Amygdala (tissue), 56 donors: ENCODE measurements around the gene PSKH1.

Source experiments
- DNase-seq, 56 donors: peaks; one replicate each; lab custom pipeline; 2025; lab: John Stamatoyannopoulos, UW

PSKH1 gene

DNA sequence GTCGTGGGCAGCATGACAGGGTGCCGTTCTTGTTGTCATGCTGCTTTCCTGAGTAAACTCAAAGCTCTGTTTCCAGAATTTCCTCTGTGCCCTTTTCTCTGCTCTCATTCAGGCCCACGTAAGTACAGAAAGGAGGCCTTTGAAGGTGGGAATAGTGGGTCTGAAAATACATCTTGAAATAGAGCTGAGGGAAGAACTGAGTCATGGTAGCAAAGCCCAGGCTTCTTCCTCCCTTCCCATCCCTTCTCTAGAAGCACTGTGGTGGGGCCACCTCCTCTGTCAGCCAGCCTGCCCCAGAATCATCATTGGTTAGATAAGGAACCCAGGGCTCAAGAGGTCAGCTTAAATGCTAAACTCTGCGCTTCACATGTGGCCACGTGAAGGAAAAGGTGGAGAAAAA, 29.2 kb downstream of the PSKH1 start:
- peak in 1 of 56 donors; percentile 33 for DNase-seq

DNA sequence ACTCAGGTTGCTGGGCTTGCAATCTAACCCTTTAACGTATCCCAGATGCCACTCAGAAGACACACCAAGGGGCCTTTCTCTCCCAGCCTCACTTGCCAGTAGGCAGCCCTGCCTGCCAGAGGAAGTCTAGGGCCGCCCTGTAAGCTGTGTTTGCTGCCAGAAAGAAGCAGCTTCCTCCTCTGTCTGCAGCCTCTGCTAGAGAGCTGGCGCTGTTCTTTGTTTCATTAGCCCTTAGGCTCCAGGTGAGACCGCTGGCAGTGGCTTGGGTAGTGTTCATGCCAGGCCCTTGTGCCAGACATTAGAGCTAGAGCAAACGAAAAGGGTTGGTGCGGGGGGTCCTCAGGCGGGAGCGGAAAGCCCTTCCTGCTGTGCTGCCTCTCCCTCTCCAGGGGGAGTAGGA, 29.7 kb downstream of the PSKH1 start:
- DNase-seq = no peak

DNA sequence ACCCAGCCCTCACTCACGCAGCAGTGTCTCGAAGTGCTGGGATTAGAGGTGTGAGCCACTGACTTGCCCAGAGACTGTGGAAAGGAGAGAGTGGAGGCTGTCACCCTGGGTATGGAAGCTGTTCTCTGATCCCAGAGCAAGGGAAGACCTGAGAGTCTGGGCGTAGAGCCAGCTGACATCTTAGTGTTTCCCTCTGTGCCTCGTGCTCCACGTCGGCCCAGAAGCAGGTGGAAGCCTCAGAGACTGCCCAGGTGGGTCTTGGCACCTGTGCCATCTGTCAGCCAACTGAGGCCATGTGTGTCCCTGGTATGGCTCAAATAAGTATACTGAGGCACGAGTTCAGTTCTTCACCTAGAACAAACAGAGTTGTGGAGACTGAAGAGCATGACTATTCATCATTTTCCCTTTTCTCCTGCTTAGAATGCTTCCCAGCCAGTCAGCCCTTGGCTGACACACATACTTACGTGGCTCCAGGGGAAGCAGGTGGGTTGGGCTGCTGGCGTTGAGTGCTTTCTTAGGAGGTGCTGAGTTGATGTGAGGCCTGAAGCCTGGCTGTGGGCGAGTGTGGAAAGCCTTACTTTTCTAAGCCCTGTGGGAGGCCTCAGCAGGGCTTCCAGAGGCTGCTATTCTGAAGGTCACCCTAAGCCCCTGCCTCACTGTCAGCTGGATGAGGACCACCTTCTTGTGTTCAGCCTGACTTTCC, 30.5 kb downstream of the PSKH1 start:
- peak in 10 of 56 donors; percentile 19 to 52 (median 29) for DNase-seq

DNA sequence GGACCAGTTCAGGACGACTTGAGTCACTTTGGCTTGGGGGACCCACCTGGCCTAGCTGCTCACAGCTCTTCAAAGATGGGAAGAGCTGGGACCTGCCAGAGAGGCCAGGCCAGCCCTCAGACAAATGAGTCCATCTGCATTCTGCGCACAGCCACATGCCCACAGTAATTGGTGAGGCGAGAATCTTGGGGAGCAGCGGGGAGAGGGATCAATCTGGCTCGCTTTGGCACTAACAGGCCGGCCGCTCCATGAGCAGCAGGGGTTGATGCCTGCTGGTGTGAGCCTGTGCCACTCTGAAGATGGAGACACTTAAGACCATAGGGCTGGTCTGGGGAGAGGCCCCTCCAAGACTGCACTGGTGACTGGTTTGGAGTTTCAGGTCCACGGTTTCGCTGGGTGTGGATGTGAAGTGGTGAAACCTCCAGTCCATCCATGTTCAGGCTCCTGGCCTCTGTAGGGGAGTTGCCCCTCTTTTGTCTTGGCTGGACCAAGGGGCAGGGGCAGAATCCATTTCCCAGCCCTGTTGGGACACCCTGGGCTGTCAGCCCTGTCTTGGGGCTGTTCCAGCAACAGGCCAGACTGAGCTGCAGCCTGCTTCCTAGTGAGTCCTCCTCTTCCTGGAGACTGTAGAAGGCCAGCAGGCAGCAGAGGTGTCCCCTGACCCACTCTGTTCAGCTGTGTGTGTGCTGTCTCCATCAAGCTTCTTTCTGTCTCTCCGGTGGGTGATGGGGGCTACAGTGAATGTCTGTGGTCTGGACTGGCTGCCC, 31.3 kb downstream of the PSKH1 start:
- peak in 1 of 56 donors; percentile 13 for DNase-seq

DNA sequence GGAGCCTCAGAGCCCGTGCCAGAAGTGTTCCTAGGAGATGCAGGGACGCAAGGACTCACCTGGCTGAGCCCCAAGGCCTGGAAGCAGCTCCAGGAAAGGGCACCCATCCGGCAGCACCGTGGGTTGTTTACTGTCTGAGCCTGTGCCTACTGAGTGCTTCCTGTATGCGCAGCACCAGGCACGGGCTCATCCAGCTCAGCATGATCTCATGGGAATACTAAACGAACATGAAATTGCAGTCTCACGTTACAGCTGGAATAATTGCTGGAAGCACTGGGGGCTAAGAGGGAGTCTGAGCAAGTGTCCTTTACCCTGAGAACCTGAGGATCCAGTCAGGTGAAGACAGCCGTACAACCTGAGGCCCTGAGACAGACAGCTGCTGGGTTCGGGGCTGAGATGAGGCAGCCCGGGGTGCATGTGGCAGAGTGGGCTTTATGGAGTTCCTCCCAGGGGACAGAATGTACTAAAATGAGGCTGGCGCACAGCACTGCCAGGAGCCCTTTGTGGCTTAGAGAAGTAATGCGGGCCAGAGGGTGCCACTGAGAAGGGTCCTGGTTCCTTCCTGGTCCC, 33.2 kb downstream of the PSKH1 start:
- DNase-seq = peak in 31 of 56 donors; percentile 18 to 72 (median 42)

DNA sequence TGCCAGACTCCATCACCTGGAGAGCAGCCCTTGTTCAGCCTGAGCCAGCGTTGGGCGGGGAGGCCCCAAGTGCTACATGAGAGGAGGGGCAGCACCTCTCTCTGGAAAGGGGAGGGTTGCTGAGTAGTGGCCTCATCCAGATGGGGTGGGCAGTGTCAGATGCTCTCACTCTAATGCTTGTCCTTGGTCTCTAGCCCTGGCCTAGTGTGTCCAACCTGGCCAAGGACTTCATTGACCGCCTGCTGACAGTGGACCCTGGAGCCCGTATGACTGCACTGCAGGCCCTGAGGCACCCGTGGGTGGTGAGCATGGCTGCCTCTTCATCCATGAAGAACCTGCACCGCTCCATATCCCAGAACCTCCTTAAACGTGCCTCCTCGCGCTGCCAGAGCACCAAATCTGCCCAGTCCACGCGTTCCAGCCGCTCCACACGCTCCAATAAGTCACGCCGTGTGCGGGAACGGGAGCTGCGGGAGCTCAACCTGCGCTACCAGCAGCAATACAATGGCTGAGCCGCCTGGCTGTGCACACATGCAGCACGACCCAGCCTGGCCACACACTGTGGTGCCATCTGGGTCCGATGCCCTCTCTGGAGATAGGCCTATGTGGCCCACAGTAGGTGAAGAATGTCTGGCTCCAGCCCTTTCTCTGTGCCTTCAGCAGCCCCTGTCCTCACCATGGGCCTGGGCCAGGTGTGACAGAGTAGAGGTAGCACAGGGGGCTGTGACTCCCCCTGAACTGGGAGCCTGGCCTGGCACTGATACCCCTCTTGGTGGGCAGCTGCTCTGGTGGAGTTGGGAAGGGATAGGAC, 34.3 kb downstream of the PSKH1 start:
- DNase-seq = no peak

DNA sequence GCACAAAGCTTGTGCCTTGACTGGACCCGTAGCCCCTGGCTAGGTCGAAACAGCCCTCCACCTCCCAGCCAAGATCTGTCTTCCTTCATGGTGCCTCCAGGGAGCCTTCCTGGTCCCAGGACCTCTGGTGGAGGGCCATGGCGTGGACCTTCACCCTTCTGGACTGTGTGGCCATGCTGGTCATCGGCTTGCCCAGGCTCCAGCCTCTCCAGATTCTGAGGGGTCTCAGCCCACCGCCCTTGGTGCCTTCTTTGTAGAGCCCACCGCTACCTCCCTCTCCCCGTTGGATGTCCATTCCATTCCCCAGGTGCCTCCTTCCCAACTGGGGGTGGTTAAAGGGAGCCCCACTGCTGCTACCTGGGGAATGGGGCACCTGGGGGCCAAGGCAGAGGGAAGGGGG, 35.1 kb downstream of the PSKH1 start:
- no peak for DNase-seq

DNA sequence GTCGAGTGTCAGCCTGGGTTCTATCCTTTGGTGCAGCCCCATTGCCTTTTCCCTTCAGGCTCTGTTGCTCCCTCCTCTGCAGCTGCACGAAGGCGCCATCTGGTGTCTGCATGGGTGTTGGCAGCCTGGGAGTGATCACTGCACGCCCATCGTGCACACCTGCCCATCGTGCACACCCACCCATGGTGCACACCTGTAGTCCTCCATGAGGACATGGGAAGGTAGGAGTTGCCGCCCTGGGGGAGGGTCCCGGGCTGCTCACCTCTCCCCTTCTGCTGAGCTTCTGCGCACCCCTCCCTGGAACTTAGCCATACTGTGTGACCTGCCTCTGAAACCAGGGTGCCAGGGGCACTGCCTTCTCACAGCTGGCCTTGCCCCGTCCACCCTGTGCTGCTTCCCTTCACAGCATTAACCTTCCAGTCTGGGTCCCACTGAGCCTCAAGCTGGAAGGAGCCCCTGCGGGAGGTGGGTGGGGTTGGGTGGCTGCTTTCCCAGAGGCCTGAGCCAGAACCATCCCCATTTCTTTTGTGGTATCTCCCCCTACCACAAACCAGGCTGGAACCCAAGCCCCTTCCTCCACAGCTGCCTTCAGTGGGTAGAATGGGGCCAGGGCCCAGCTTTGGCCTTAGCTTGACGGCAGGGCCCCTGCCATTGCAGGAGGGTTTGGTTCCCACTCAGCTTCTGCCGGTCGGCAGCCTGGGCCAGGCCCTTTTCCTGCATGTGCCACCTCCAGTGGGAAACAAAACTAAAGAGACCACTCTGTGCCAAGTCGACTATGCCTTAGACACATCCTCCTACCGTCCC, 35.7 kb downstream of the PSKH1 start:
- DNase-seq = peak in 48 of 56 donors; percentile 13 to 83 (median 51)

DNA sequence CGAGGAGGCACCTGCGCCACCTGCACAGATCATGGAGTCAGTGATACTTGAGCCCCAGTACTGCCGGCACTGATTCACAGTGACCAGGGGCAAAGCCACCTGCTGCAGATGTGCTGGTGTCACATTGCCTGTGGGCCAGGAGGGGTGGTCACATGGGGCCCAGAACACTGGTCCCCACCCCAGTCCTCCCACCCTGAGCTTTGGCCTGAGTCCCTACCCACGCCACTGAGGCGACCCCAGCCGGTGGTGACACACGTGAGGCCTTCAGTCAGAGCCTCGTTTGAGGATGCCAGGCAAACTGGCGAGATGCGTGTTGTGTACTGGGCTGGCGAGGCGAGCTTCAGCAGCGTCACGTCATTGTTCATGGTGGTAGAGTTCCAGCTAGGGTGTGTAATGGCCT, 37.1 kb downstream of the PSKH1 start:
- DNase-seq = no peak

DNA sequence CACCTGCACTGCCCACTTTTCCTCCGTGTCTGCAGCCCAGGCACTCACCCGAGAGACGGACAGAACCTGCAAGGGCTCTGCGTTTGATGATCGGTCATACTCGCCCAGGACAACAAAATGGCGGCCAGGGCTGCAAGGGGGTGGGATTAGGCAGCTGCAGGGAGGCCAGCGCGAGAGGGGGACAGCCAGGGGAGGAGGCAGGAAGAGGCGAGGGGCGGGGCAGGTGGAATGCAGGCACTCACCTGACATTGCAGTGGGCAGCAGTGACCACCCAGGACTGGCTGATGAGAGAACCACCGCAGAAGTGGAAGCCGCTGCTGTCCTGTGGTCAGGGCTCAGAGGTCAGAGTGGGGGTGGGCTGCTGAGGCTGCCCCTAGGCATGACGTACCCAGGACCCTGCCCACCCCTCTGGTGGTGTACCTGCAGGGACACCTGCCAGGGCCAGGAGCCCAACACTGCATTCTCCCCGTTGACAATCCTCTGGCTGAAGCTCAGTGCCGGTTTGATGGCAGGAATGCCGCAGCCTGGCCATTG, 37.7 kb downstream of the PSKH1 start:
- DNase-seq = no peak

DNA sequence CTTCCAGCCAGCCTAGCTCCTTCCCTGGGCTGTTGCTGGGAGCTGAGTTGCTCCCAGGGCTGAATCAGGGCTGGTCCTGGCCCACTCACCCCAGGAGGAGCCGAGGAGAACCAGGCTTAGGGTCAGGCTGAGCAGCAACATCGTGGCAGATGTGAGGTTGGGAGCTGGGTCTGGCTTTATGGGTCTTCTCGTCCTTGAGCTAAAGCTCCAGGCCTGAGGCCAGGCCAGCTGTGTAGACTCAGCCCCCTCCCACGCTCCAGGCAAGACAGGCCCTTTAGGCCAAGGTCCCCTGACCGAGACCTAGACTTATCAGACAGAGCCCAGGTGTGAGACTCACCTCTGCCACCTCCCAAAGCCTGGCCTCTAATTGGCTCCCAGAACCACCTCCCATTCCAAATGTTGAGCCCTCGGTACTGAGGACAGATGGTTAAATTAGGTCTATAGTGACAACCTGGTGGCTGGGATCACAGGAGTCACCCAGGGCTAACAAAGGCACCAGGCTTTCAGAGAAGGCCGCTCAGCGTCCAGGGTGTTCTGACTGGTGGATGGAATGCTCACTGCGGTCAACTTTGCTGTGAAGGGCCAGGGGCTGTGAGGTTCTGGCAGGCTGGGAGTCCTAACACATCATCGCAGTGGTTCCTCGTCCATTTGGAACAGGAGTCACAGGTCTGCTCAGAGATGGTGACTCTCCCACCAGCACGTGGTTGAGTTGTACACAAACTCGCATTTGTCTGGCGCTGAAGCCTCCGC, 38.8 kb downstream of the PSKH1 start, which contains the start of gene CTRL:
CTRL (minus strand) TSS at position 151 of the 750 bp plus-strand sequence; CDS start at position 141, 10 bp downstream.
- DNase-seq = no peak

DNA sequence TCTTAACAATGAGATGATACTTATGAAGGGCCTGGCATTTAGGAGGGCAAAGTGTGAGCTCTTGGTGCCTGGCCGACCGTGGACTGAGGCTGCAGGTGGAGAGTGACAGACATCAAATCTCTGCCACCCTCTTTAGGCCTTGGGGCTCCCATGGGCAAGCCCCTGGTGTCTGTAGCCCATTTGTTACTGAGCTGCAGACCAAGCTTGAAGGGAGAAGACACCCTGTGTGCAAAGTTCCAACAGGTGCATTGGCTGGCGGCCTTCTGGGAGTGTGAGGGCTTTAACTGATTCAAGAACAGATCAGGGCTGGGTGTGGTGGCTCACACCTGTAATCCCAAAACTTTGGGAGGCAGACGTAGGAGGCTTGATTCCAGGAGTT, 39.4 kb downstream of the PSKH1 start:
- no peak for DNase-seq

DNA sequence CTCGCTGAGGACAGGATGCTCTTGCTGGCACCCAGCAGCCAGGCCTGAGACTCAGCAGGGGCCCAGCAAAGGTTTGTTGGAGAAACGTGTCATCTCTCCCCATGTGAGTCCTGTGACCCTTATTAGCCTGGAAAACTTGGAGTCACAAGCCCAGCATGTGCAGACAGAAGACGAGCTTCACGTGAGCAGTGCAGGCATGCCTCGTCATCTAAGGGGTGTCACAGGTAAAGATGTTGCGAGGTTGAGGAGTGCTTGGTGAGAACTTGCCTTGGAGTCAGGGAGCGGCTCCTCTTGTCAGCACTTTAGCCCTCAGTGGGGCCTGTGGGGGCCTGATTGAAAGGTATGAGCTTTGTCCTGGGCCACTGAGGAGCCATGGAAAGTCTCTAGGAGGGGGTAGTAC, 40.8 kb downstream of the PSKH1 start:
- no peak for DNase-seq

DNA sequence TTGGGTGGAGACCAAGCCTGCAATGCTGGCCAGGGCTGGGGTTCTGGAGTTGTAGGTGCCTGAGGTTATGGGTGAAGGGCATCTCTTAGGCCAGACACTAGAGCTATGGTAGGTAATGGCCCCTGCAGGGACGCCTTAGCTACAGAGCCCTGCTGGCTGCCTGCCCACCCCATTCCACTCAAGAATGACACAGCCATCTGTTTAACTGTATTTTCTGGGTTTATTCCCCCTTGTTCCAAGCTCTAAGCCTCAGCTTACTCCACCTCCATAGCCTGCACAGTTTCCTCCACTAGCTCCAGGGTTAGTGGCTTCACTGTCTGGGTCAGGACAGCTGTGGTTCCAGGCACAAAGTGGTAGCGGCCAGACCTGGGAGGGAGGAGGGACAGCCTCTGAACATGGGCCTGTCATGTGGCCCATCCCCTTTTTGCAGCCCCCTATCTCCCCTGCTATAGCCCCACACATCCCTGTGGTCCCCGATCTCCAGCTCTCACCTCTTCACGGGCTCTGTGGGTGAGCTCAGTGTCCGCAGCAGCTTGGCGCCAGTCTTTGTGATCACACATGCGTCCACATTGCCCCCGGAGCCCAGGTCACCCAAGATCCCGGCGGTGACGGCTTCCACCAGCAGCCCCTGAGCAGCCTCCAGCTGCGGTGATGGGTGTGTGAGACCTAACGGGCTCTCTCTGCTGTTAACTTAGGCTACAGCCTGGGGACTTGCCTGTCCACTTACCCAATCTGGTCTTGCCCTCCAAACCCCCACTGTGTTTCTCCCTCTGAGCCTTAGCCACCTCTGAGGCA, 41.4 kb downstream of the PSKH1 start:
- peak in 4 of 56 donors; percentile 17 to 43 (median 32) for DNase-seq

DNA sequence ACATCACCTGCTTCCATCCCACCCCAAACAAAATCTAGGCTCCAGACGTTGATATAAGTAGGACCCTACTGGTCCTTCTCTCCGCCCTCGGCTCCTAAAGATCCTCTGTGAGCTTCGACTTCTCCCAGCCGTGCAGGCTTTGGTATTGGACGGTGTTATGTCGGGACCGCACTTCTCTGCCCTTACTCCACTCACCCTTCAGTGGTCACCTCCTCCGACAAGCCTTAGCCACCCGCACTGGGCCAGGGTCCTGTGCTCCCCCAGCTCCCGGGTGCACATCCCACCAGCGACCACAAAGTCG, 42.0 kb downstream of the PSKH1 start:
- DNase-seq = peak in 1 of 56 donors; percentile 51

DNA sequence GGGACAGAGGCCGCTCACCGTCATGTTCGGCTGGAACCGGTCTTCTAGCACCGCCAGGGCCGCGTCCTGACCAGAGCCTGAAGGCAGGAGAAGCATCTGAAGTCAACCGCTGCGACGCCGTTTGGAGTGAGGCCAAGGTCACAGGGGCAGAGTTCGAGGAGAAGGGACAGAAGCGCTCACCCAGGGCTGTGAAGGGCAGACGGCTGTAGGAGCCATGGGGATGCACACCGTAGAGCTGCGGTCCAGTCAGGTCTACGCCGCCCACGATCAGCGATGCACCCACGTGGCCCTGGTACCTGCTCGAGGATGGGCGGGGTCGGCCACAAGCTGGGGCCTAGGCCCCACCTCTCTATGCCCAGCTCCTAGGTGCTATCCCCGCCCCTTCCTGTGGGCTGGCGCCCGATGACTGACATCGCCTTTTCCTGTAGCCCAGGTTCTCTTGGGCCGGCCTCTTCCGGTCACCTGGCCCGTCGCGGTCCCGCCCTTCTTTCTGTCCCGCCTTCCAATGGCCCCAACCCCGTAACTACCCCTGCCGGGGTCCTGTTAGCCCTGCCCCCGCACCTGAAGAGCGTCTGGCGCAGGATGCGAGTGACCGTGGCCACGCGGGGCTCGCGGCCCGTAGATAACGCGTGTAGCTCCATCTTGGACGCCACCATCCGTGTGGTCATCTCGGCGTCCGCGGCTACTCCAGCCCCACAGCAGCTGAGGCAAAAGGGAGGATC, 42.5 kb downstream of the PSKH1 start:
- peak; percentile 28 to 98 (median 92) for DNase-seq

DNA sequence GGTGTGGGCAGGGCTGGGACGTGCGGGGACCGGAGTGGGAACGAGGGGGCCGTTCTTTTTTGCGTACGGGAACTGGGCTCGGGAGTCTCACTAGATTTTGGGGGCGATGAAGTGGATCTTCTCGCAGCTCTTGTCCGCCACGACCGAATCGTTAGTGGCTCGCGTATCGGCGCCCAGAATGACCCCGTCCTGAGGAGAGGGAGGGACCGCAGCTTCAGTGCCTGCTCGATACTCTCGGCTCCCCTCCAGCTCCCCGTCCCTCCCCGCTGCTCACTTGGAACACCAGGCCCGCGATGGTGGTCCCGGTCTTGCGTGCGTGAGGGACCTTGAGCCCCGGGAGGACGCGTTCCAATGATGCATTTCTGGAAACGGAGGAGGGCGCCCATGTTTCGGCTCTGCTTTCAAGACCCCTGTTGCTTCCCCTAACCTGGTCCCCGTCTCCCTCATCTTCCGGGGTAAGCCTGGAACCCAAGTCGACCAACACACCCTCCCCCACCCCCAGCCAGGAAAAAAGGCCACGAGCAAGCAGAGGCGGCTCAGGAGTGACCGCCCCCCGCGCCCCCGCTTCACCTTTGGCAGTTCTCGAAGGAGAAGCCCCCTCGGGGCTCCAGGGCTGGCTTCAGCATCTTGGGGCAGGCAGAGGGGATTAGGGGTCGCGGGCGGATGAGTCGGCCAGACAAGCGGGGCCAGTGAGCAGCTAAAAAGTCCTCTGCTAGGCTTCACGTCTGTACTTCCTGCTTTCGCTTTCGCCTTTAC, 43.2 kb downstream of the PSKH1 start, which contains the start of gene PSMB10:
PSMB10 (minus strand) TSS at position 727 of the 756 bp plus-strand sequence; CDS start at position 626, 101 bp downstream.
- peak in 35 of 56 donors; percentile 30 to 74 (median 52) for DNase-seq
